ENCODE measurements around the gene CCDC120. TPM values are rescaled to one million over a fixed set of nuclear protein-coding genes. Genes with fewer than 3 reads are reported as not detected.
A peak's percentile ranks its signal among the peaks of the same experiment; 100 is the strongest.

CCDC120 gene
- polyA plus RNA-seq, 1 of the 3 experiments (the other 2 are of a cell fraction): 2.1 TPM

- Histone ChIP-seq H3K4me1 (ENCODE audit: control insufficient read depth in 1 of 2, insufficient read depth in 2 of 2, low read depth in 1 of 2, low read length in 1 of 2) (peaks cover 0 to 11% of the 10 kb centered on the region in 2 experiments; a peak in 1 of 4 replicates), H3K79me2 (ENCODE audit: insufficient read depth) (no peaks in the 10 kb centered on the region), H3K36me3 (replicated peaks in 1 of 2; ENCODE audit: control insufficient read depth in 1 of 2, insufficient read depth in 2 of 2, low read length in 1 of 2) (no peaks in the 10 kb centered on the region), H4K20me1 (ENCODE audit: insufficient read depth) (no peaks in the 10 kb centered on the region), H3K27me3 (ENCODE audit: insufficient read depth) (peaks cover 22% of the 10 kb centered on the region; the same call in 1 of the 2 replicates), H3K9ac (peak overlapping the region; percentile 63; the same call in 1 of the 2 replicates), H3K4me3 (ENCODE audit: low read depth in 2 of 2, low read length in 1 of 2) (peak overlapping the region; percentile 52 to 59), H3K9me3 (no peaks in the 10 kb centered on the region), H3K27ac (ENCODE audit: low read depth in 2 of 2, low read length in 1 of 2) (peak overlapping the region in 1 of 2 experiments; percentile 36; a peak in 1 of 4 replicates), H3K9me2 (no peaks in the 10 kb centered on the region), H3F3A (replicated peaks; ENCODE audit: insufficient read depth) (no peaks in the 10 kb centered on the region), H3K4me2 (peak overlapping the region; percentile 70), H2AFZ (ENCODE audit: low read depth) (peak overlapping the region; percentile 75; the same call in 1 of the 2 replicates)
- DNase-seq: peak; percentile 90
- TF ChIP-seq MAX (IDR thresholded peaks at IDR 0.05; ENCODE audit: low read depth): peak; percentile 43; the same call in 1 of the 2 replicates
- no peak for TF ChIP-seq GATA2 (CRISPR knock-in tag; IDR thresholded peaks at IDR 0.05)
- TF ChIP-seq SMC3 (IDR thresholded peaks at IDR 0.05; ENCODE audit: low read depth, low read length): no peak
- TF ChIP-seq FOXJ3 (CRISPR knock-in tag; IDR thresholded peaks at IDR 0.05): no peak
- TF ChIP-seq FOSL2 (IDR thresholded peaks at IDR 0.05; ENCODE audit: borderline replicate concordance, low read depth): no peak
- TF ChIP-seq ZBTB33 (IDR thresholded peaks at IDR 0.05; ENCODE audit: borderline replicate concordance, low read depth): no peak
- no peak for TF ChIP-seq EZH2phosphoT487 (IDR thresholded peaks at IDR 0.05; ENCODE audit: borderline replicate concordance, low read depth)
- no peak for TF ChIP-seq MEF2A (IDR thresholded peaks at IDR 0.05; ENCODE audit: borderline replicate concordance, low read depth)
- no peak for TF ChIP-seq RXRA (IDR thresholded peaks at IDR 0.05; ENCODE audit: borderline replicate concordance, low read depth)
- TF ChIP-seq YY1 (IDR thresholded peaks at IDR 0.05; ENCODE audit: low read depth): no peak
- TF ChIP-seq NRF1 (IDR thresholded peaks at IDR 0.05; ENCODE audit: low read depth, low read length): peak; percentile 72
- TF ChIP-seq JUND (IDR thresholded peaks at IDR 0.05): no peak
- TF ChIP-seq REST (IDR thresholded peaks at IDR 0.05; ENCODE audit: low read depth, low read length): no peak
- TF ChIP-seq, protein P1, sequence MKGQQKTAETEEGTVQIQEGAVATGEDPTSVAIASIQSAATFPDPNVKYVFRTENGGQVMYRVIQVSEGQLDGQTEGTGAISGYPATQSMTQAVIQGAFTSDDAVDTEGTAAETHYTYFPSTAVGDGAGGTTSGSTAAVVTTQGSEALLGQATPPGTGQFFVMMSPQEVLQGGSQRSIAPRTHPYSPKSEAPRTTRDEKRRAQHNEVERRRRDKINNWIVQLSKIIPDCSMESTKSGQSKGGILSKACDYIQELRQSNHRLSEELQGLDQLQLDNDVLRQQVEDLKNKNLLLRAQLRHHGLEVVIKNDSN (IDR thresholded peaks at IDR 0.05; ENCODE audit: borderline replicate concordance, low read depth): no peak
- peak; percentile 6 for TF ChIP-seq CHD2 (IDR thresholded peaks at IDR 0.05; ENCODE audit: low read length, partially characterized antibody)
- POLR2A ChIA-PET: no interaction called here
- WGBS (ENCODE audit: low lambda C conversion rate): 26% methylated on average over 16 of the region's 79 CpGs
- CTCF ChIA-PET: no interaction called here
These were observed 5.4 kb upstream of the CCDC120 start for GRCh38 chrX:49053223-49054072.

Data from SK-N-SH (cell line).